ENCODE data around the gene HTR1B.

DNA sequence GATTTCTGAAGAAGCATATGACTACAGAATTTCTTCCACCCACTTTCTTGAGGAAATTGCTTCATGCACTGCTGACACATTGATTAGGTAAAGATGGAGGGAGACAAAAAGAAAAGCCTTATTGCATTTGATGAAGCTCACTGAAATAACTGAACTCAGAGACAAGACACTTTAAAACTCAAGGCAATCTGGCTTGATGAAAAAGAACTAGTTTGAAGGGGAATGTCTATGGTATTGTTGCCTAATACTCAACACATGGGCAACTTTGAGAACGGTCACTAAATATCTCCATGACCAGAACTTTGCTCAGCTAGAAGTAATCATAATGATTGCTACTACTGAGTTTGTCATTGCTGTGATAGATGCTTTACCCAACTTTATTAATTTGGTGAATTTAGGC lies 38.1 kb downstream of the HTR1B start:
- TF ChIP-seq POLR2A (IDR thresholded peaks at IDR 0.05), result no peak
- TF ChIP-seq, protein P1, sequence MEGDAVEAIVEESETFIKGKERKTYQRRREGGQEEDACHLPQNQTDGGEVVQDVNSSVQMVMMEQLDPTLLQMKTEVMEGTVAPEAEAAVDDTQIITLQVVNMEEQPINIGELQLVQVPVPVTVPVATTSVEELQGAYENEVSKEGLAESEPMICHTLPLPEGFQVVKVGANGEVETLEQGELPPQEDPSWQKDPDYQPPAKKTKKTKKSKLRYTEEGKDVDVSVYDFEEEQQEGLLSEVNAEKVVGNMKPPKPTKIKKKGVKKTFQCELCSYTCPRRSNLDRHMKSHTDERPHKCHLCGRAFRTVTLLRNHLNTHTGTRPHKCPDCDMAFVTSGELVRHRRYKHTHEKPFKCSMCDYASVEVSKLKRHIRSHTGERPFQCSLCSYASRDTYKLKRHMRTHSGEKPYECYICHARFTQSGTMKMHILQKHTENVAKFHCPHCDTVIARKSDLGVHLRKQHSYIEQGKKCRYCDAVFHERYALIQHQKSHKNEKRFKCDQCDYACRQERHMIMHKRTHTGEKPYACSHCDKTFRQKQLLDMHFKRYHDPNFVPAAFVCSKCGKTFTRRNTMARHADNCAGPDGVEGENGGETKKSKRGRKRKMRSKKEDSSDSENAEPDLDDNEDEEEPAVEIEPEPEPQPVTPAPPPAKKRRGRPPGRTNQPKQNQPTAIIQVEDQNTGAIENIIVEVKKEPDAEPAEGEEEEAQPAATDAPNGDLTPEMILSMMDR (IDR thresholded peaks at IDR 0.05), result no peak
